Measurements from ENCODE around the gene CTAGE9. TPM values are rescaled to one million over a fixed set of nuclear protein-coding genes. Genes with fewer than 3 reads are reported as not detected.

The CTAGE9 gene
- total RNA-seq, 4 donors from 2014 or later: not detected

GRCh38 chr6:131733376-131734016 is 22.7 kb upstream of the CTAGE9 start:
- H3K4me1 ChIP-seq: no peaks in the 10 kb centered on the region
- H3K9me3 ChIP-seq: no peaks in the 10 kb centered on the region
- no peak for DNase-seq
- no peak for TF ChIP-seq CTCF (IDR thresholded peaks at IDR 0.05)
- no peak for TF ChIP-seq POLR2A (IDR thresholded peaks at IDR 0.05)
- no peaks in the 10 kb centered on the region for H3K36me3 ChIP-seq
- H3K27me3 ChIP-seq: no peaks in the 10 kb centered on the region
- H3K27ac ChIP-seq: no peak overlapping the region
- no peak overlapping the region for H3K4me3 ChIP-seq

- Histone ChIP-seq H3K27ac (no peak overlapping the region), H3K4me3 (no peak overlapping the region), H3K27me3 (no peaks in the 10 kb centered on the region), H3K4me1 (no peaks in the 10 kb centered on the region), H3K36me3 (no peaks in the 10 kb centered on the region), H3K9me3 (no peaks in the 10 kb centered on the region)
- DNase-seq: no peak
- TF ChIP-seq POLR2A (IDR thresholded peaks at IDR 0.05) (no peak), CTCF (IDR thresholded peaks at IDR 0.05) (no peak)
Measured at GRCh38 chr6:131731224-131731623, 20.4 kb upstream of the CTAGE9 start.

GRCh38 chr6:131730264-131730663 is 19.4 kb upstream of the CTAGE9 start:
- no peaks in the 10 kb centered on the region for H3K27me3 ChIP-seq
- TF ChIP-seq CTCF (IDR thresholded peaks at IDR 0.05) (no peak), POLR2A (IDR thresholded peaks at IDR 0.05) (no peak)
- H3K9me3 ChIP-seq: no peaks in the 10 kb centered on the region
- no peaks in the 10 kb centered on the region for H3K36me3 ChIP-seq
- no peak overlapping the region for H3K4me3 ChIP-seq
- H3K27ac ChIP-seq: no peak overlapping the region
- no peaks in the 10 kb centered on the region for H3K4me1 ChIP-seq
- no peak for DNase-seq

GRCh38 chr6:131729550-131729949 is 18.7 kb upstream of the CTAGE9 start:
- no peak overlapping the region for H3K4me3 ChIP-seq
- TF ChIP-seq POLR2A (IDR thresholded peaks at IDR 0.05): no peak
- TF ChIP-seq CTCF (IDR thresholded peaks at IDR 0.05): no peak
- no peaks in the 10 kb centered on the region for H3K4me1 ChIP-seq
- H3K36me3 ChIP-seq: no peaks in the 10 kb centered on the region
- no peaks in the 10 kb centered on the region for H3K27me3 ChIP-seq
- H3K9me3 ChIP-seq: no peaks in the 10 kb centered on the region
- H3K27ac ChIP-seq: no peak overlapping the region
- no peak for DNase-seq

- Histone ChIP-seq H3K27me3 (no peaks in the 10 kb centered on the region), H3K4me3 (no peak overlapping the region), H3K4me1 (no peaks in the 10 kb centered on the region), H3K36me3 (no peaks in the 10 kb centered on the region), H3K9me3 (no peaks in the 10 kb centered on the region), H3K27ac (no peak overlapping the region)
- no peak for DNase-seq
- TF ChIP-seq POLR2A (IDR thresholded peaks at IDR 0.05) (no peak), CTCF (IDR thresholded peaks at IDR 0.05) (no peak)
Measured at GRCh38 chr6:131728296-131728939, 17.6 kb upstream of the CTAGE9 start.

Data from Peyer's patch (tissue), 4 donors.